Stimulated activated CD8-positive, alpha-beta memory T cell treated with anti-CD3 and anti-CD28 coated beads, Interleukin-4, amount 100 ng/mL, for 48 hours (primary cell): Measurements from ENCODE around the gene DBNDD1.

ENCODE experiments used
- DNase-seq: peaks from one replicate; pipeline ENCODE4 v3.0.0-alpha.2; 2020

The DBNDD1 gene

DNA sequence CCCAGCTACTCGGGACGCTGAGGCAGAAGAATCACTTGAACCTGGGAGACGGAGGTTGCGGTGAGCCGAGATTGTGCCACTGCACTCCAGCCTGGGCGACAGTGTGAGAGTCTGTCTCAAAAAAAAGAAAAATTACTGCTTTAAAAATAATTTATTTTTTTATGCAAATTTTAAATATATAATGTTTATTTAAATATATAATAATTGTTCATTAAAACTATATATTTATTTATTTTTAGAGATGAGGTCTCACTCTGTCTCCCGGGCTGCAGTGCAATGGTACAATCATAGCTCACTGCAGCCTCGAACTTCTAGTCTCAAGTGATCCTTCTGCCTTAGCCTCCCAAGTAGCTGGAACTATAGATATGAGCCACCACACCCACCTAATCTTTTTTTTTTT, 15.2 kb upstream of the DBNDD1 start:
- DNase-seq: no peak

DNA sequence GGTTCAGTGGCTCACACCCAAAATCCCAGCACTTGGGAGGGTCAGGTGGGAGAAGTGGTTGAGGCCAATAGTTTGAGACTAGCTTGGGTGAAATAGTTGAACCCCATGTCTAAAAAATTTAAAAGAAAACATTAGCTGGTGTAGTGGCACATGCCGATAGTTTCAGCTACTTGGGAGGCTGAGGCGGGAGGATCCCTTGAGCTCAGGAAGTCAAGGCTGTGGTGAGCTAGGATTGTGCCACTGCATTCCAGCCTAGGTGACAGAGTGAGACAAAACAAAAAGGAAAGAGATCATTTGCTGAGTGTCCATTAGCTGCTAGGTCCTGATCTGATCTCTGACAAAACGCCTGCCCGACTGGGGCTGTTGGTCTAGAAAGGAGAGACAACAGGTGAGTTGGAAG, 14.1 kb upstream of the DBNDD1 start:
- no peak for DNase-seq

GRCh38 chr16:90032674-90033331, 13.5 kb upstream of the DBNDD1 start:
- DNase-seq: no peak

DNA sequence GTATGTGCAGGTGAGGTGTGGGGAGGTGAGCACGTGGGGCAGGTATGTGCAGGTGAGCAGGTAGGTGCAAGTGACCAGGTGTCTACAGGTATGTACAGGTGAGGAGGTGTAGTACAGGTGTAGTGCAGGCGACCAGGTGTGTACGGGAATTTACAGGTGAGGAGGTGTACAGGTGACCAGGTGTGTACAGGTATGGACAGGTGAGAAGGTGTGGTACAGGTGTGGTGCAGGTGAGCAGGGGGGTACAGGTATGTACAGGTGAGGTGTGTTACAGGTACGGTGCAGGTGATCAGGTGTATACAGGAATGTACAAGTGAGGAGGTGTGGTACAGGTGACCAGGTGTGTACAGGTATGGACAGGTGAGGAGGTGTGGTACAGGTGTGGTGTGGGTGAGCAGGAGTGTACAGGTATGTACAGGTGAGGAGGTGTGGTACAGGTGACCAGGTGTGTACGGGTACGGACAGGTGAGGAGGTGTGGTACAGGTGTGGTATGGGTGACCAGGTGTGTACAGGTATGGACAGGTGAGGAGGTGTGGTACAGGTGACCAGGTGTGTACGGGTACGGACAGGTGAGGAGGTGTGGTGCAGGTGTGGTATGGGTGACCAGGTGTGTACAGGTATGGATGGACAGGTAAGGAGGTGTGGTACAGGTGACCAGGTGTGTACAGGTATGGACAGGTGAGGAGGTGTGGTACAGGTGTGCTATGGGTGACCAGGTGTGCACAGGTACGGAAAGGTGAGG, 12.8 kb upstream of the DBNDD1 start:
- no peak for DNase-seq

- no peak for DNase-seq
These were observed 12.1 kb upstream of the DBNDD1 start for GRCh38 chr16:90031186-90031930.

- DNase-seq: no peak
These were observed 9.7 kb upstream of the DBNDD1 start for GRCh38 chr16:90028985-90029384.

- DNase-seq: no peak
These were observed 8.4 kb upstream of the DBNDD1 start for GRCh38 chr16:90027611-90028010.

GRCh38 chr16:90026135-90026534, 6.9 kb upstream of the DBNDD1 start:
- DNase-seq: no peak

DNA sequence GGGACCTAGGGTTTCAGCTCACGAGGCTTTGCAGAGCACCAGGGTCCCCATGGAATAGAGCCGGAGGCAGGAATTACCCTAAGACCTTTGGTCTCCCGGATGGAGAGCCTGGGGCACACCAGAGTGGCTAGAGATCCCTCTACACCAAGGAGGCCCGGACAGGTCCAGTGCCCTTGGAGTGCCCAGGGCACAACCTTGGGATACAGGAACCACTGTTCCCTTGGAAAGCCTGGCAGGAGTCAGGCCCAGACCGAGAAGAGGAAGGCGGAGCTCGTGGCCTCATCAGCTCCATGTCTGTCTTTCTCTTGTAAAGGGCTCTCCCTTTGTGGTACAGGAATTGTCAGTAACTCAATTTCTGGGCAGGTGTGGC, 3.8 kb upstream of the DBNDD1 start:
- DNase-seq: no peak

- peak; percentile 91 for DNase-seq
These were observed 3.2 kb upstream of the DBNDD1 start for GRCh38 chr16:90022209-90023077.

- no peak for DNase-seq
These were observed 1.7 kb upstream of the DBNDD1 start for GRCh38 chr16:90020838-90021382.

- no peak for DNase-seq
These were observed 1.1 kb upstream of the DBNDD1 start for GRCh38 chr16:90020260-90020837.

DNA sequence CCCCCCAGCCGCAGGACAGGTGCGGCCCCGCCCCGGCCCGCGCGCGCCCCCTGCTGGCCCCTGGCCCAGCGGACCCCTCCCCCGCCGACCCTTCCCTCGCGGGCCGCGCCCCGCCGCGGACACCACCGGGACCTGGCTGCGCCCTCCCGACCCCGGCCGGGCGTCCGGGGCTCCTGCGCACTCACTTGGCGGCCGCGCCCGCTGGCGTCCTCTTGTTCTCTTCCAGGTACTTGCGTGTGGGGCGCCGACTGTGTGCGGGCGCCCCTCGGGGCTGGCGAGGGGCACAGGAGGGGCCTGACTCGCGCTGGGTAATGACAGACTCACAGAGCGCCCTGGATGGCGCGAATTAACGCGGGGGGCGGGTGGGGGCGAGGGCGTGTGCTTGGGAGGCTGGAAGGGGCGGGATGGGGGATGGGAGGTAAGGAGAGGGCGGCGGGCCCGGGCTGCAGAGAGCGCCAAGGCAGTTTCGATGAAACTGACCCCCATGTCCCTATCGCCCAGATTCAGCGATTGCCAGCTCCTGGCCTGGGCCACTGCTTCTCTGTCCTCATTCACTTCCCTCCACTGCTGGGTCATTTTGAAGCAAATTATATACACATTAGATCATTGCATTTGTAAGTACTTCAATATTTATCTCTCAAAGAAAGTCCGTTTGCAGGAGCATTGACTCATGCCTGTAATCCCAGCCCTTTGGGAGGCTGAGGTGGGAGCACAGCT, 445 bp upstream of the DBNDD1 start:
- DNase-seq: peak; percentile 60

DNA sequence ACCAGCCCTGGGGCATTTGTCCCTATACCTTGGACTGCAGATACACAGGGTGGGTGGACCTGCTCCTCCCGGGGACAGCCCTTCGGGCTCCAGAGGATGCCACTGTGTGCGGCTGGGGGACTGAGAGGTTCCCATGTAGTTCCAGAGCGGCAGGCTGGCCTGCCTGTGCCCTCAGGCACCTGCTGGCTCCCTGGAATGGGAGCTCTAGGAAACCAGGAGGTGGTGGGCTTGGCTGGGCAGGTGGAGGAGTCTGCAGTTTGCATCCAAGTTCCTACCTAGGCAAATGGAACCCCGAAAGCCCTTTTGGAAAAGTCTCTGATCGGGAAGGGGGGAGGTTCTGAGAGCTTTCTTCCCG, 982 bp downstream of the DBNDD1 start:
- DNase-seq: no peak

DNA sequence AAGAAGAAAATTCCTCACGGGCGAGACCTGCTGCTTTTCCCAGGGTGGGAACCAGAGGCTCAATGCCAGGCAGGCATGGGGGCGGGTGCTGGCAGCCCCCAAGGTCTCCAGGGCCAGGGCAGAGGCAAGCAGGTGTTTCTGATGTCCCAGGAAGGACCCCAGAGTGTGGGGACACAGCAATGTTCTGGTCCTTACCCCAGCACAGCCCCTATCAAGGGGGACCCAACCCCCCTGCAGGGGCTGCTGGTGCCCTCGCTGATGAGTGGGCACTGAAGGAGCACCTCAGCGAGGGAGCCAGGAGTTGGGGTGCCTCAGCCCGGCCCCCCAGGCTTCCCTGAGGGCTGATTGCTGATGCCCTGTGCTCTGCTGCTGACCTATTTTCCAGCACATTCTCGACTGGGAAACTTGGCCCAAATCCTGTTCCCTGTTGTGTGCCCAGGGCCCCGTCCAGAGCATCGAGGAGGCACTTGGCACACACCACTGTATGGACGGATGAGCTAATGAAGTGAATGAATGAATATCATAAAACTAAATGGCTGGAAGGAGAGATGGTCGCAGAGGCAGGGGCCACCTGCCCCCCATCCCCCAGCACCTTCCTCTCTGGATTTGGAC, 2.8 kb downstream of the DBNDD1 start:
- no peak for DNase-seq

- DNase-seq: no peak
These were observed 3.5 kb downstream of the DBNDD1 start for GRCh38 chr16:90015586-90016338.

- DNase-seq: no peak
These were observed 6.1 kb downstream of the DBNDD1 start for GRCh38 chr16:90012991-90013745.

GRCh38 chr16:90011908-90012501, 7.3 kb downstream of the DBNDD1 start:
- no peak for DNase-seq

DNA sequence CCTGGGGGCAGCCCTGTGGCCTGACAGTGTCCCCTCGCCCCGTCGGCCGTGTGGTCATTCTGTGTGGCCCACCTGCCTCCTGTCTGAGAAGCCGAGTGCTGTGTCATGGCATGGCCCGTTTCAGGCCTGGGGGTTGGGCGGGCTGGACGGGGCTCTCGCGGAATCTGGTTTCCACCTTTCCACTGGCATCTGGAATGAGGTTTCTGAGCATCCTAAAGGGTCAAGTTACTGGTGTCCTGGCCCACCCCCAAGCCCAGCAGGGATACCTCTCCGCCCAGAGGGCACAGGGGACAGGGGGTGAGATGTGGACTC, 7.8 kb downstream of the DBNDD1 start:
- no peak for DNase-seq
